ENCODE results near the gene SELENOV.
"Not testable (repeated sequence)": the region's sequence is repeated elsewhere in the genome, so short reads cannot be mapped to it uniquely, and the experiment has no call there.

SELENOV gene, protein sequence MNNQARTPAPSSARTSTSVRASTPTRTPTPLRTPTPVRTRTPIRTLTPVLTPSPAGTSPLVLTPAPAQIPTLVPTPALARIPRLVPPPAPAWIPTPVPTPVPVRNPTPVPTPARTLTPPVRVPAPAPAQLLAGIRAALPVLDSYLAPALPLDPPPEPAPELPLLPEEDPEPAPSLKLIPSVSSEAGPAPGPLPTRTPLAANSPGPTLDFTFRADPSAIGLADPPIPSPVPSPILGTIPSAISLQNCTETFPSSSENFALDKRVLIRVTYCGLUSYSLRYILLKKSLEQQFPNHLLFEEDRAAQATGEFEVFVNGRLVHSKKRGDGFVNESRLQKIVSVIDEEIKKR

DNA sequence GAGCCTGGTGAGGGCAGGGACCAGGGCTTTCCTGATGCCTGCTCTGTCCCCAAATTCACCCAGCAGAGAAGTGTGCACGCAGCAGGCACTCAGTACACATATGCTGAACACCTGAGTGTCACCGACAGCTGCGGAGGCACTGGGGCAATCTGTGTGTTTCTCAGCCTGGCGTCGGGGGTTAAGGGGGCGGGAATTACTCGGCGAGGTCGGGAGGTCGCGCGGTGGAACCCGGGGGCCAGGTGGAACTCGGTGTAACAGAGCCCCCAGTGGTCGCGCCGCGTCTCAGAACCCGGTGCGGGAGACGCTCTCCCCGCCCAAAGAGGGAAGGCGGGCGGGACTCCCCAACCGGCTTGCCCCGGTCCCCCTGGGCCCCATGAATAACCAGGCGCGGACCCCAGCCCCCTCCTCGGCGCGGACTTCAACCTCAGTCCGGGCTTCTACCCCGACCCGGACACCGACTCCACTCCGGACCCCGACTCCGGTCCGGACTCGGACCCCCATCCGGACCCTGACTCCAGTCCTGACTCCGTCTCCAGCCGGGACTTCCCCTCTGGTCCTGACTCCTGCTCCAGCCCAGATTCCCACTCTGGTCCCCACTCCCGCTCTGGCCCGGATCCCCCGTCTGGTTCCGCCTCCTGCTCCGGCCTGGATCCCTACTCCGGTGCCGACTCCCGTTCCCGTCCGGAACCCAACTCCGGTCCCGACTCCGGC is at the start of gene SELENOV:
SELENOV (plus strand) TSS at position 300 of the 711 bp plus-strand sequence; CDS start at position 374, 74 bp downstream.
- DNase-seq = peak; percentile 68

DNA sequence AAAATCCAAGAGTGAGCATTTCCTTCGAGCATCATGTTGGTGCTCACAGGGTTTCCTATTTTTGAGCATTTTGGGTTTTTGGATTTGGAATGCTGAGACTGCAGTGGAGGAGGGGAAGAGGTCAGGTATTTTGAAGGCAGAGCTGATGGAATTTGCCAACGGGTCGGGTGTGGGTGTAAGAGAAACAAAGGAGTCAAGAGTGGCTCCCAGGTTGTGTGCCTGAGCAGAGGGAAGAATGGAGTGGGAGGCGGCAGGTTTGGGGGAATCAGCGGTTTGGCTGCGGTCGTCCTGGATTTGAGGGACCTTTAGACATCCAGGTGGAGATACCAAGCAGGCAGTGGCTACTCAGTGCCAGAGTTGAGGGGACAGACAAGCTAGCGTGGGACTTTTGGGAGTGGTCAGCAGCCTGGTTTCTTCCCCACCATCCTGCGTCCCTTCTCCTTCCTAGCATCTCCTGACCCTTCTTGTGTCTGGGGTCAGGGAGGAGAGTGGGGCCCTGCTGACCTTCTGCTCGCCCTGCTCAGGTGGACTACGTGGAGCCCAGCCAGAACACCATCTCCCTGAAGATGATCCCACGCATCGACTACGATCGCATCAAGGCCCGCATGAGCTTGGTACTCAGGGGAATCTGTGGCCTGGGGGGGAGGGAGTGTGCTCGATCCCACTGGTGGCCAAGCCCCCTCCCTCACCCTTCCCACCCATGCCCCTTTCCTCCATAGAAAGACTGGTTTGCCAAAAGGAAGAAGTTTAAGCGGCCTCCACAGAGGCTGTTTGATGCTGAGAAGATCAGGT is 48.8 kb upstream of the SELENOV start:
- no peak for DNase-seq

DNA sequence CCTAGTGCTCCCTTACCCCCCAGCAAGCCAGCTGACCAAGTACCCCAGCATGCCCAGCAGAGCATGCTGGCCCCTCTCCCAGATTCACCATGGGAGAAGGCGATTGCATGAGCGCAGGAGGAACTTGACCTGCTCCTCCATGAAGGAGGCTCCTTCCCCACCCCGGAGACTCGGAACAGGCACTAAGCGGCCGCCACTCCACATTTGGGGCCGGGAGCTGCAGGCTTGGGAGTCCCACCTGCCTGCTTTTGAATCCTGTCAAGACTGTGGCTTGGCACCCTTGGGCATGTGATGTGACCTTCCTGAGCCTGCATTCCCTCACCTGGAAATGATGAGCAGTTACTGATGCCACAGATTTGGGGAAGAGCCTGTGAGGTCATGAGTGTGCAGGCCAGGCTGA is 47.0 kb upstream of the SELENOV start:
- no peak for DNase-seq

DNA sequence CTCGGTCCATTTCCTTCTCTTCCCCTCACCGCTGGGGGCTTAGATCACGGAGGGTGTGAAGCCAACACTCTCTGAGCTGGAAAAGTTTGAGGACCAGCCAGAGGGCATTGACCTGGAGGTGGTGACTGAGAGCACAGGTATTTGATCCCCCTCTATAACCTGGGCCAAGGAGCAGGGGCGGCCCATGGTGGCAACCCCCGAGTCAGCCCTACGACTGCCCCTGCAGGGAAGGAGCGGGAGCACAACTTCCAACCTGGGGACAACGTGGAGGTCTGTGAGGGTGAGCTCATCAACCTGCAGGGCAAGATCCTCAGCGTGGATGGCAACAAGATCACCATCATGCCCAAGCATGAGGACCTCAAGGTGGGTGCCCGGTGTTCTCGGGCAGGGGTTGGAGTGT is 45.9 kb upstream of the SELENOV start:
- no peak for DNase-seq

DNA sequence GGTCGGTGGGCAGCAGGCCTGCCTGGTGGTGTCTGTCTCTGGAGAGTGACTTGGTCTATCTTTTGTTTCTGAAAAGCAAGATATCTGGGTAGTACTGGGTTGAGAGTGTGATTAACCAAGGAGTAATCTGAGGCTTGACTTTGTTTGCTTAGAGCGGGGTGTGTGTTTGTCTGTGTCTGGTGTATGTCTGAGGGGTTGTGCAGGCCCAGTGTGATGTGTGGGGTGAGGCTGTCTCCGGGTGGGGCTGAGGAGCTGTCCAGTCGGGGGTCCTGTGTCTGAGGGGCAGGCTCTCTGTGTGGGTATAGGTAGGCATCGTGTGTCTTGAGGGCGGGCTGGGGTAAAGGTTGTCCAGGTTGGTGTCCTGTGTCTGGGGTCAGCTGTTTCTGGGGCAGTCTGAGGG is 45.4 kb upstream of the SELENOV start:
- DNase-seq = no peak

DNA sequence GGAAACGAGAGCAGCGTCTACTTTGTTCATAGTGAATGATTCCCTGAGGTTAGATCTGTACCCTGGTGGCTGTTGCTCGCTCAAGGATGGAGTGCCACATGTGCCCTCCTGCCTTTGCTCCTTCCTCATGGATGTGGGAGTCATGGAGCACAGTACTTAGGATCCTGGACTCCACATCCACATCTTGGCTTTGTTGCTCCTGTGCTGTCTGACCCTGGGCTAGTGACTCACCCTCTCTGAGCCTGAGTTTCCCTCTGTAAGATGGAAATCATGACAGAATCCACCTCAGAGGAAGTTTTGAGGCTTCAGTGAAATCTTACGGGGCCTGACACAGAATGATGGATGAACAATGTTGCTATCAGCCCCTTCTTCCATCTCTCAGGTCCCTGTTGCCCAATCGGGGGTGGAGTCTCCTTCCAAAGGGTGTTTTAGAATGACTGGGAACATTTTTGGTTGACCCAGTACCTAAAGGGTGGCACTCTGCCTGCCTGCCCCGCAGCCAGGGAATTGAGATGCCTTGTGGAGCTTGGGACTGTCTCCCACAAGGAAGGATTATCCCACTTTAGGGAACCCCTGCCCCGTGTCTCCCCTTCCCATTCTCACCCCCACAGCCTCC is 44.1 kb upstream of the SELENOV start:
- DNase-seq = no peak

DNA sequence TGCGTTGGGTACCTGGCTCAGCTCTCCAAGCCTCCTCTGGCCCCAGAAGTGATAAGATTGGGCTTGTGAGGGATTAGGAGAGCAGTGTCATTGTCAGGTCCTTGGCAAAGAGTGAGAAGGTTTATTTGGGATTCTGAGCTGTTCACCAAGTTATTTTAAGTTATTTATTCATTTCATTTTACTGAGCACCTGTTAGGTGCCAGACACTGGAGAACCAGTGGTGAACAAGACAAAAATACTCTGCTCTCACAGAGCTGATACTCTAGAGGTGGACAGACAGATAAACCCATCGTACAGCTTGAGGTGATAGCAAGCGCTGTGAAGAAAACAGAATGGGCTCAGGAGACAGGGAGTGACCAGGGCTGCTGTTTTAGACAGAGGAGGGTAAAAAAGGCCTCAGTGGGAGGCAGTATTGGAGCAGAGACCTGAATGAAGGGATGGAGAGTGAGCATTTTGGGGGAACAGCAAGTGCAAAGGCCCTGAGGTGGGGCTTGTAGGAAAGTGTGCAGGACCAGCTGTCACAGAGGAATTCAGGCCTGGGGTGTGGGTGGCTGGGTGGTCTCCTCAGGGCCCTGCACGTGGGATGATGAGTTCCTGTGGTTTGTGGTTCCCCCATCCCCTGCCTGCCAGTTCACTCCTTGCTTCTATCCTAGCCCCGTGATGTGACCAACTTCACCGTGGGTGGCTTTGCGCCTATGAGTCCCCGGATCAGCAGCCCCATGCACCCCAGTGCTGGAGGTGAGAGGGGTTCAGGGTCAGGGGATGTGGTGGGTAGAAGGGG is 43.0 kb upstream of the SELENOV start:
- DNase-seq = no peak

DNA sequence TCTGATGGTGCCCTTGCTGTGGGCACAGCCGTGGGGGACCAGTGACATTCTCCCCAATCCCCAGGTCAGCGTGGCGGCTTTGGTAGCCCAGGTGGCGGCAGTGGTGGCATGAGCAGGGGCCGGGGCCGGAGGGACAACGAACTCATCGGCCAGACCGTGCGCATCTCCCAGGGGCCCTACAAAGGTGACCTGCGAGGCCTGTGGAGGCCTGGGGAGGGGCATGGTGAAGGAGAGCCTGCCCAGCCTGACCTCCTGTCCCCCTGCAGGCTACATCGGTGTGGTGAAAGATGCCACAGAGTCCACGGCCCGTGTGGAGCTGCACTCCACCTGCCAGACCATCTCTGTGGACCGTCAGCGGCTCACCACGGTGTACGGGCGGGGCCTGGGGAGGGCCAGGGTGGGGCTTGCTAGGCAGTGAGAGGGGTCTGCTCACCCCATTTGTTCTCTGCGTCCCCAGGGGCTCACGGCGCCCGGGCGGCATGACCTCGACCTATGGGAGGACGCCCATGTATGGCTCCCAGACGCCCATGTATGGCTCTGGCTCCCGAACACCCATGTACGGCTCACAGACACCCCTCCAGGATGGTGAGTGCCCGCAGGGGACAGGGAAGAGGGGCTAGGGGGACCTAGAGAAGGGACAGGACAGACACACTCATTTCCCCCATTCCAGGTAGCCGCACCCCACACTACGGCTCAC is 42.0 kb upstream of the SELENOV start:
- no peak for DNase-seq

DNA sequence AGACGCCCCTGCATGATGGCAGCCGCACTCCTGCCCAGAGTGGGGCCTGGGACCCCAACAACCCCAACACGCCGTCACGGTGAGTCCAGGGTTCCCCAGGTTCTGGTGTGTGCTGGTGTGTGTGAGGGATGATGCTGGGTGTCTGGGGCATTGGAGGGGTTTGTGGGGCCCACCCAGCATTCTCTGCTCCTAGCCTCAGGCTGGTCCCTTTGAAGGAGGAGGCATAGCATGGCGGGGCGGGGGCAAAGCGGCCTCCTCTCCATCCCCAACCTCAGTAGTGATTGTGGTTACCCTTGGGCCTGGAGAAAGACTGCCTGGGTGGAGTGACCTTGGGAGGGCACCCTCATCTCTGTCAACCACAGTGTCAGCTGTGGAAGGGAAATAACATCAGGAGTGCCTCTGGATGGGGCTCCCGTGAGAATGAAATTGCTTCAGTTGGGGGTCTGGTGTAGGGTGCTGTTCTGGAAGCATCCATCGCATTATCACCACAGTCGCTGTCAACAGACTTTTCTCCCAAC is 41.4 kb upstream of the SELENOV start:
- no peak for DNase-seq

DNA sequence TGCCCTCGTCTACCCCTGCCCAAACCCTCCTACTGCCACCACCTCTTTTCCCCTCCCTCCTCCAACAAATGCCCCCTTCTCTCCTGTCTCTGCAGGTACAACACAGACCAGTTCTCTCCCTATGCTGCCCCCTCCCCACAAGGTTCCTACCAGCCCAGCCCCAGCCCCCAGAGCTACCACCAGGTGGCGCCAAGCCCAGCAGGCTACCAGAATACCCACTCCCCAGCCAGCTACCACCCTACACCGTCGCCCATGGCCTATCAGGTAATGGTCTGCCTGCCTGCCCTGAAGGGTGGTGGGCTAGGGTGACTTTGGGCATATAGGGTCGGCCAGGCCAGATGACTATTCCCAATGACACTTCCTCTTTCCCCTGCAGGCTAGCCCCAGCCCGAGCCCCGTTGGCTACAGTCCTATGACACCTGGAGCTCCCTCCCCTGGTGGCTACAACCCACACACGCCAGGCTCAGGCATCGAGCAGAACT is 40.8 kb upstream of the SELENOV start:
- peak; percentile 83 for DNase-seq

DNA sequence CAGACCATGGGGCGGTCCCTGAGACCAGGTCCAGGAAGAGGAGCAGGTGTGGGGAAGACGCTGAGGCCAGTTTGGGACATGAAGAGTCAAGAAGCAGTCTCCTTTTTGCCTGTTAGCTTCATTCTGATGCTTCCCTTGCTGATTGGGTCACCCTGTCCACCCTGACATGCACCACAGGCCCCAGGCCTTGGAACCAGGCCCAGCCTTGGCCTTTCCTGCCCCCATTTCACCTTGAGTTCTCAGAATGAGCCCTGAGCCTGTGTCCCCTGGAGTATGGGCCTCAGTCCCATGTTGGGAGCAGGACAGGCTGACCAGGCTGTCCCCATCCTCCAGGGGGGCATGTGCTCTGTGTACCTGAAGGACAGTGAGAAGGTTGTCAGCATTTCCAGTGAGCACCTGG is 39.2 kb upstream of the SELENOV start:
- no peak for DNase-seq

DNA sequence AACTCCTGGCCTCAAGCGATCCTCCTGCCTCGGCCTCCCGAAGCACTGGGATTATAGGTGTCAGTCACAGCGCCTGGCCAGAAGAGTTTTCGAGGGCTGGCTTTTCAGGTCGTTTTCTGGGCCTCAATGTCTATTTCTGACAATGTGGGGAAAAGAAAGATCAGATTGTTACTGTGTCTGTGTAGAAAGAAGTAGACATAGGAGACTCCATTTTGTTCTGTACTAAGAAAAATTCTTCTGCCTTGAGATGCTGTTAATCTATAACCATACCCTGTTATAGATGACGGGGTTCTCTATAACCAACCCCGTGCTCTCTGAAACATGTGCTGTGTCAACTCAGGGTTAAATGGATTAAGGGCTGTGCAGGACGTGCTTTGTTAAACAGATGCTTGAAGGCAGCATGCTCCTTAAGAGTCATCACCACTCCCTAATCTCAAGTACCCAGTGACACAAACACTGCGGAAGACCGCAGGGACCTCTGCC is 35.6 kb upstream of the SELENOV start:
- DNase-seq = not testable (repeated sequence)

DNA sequence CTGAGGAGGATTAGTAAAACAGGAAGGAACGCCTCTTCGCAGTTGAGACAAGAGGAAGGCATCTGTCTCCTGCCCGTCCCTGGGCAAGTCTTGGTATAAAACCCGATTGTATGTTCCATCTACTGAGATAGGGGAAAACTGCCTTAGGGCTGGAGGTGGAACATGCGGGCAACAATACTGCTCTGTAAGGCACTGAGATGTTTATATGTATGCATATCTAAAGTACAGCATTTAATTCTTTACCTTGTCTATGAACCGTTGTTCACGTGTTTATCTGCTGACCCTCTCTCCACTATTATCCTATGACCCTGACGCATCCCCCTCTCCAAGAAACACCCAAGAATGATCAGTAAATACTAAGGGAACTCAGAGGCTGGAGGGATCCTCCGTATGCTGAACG is 35.0 kb upstream of the SELENOV start:
- DNase-seq = no peak

DNA sequence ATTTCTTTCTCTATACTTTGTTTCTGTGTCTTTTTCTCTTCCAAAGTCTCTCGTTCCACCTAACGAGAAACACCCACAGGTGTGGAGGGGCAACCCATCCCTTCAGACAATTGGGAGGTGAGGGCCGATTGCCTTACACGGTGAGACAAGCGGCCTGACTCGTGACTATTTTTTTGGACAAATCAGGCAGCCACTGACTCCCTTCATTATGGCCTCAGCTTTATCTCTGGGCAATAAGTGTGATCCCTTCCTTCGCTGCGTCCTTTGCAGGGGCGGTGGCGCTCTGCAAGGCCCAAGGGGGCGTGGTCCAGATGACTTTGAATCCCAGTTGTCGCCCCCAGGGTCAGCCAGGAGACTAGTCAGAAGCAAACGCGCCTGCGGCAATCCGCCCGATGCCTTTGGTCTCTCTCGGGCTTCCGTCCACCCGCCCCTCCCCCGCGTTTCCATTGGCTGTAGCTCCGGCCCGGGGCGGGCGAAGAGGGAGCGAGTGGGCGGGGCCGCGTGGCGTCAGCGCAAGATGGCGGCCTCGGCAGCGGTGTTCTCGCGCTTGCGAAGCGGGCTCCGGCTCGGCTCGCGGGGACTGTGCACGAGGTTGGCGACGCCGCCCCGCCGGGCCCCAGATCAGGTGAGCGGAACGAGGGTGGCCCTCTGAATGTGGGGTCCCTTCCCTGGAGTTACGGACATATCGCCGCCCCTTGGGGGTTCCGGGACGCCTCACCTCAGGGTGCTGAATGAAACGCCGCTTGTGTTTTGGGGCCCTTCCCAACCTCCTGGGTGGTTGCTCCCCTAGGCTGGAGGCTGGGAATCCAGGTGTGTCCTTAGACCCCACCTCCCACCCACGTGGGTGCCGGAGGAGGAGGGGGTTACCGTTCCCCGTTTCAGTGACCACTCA is 34.4 kb upstream of the SELENOV start, which contains the start of gene TIMM50:
TIMM50 (plus strand) TSS at position 502 of the 892 bp plus-strand sequence; CDS start at position 518, 16 bp downstream.
- DNase-seq = peak; percentile 99

DNA sequence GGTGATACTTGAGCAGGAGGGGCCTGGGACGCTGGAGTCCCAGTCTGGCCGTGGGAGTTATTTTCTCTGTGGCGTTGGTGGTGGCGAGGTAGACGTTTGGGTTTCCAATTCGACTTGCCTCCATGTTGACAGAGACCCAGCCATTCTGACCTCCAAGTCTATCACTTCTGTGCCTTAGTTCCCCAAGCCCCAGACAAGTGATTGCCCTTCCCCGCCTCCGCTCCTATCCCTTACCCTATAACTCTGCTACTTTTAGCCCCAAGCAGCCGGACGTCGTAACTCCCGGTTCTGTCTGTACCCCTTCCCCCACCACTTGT is 33.8 kb upstream of the SELENOV start:
- DNase-seq = no peak

DNA sequence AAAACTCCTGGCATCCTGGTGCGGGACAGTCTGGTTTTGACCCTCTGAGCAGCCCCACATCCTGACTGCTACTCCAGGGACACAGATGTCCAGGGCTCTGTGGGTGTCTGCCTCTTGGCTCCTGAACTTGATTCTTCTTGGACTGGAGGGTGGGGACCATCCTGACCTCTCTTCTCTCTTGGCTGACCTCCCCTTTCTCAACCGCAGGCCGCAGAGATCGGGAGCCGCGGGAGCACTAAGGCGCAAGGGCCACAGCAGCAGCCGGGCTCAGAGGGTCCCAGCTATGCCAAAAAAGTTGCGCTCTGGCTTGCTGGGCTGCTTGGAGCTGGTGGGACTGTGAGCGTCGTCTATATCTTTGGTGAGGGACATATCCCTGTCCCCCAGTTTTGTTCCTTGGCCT is 33.3 kb upstream of the SELENOV start:
- DNase-seq = no peak

DNA sequence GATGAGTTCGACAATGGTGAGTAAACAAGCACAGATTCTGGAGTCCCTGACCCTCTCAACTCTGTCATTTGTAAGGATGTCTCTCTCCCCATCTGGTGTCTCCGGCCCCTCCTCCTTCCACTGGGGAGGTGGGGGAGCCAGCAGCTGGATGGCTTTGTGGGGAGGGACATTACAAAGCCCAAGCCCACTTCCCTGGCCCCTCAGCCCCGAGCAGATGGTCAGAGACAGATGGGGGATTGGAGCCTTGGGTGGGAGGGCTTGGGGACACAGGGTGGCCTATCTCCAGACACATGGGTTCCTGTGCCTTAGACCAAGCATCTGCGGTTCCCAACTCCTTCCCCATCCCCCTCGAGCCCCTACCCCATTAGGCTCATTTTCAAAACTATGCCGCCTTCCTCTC is 31.8 kb upstream of the SELENOV start:
- DNase-seq = peak; percentile 77

DNA sequence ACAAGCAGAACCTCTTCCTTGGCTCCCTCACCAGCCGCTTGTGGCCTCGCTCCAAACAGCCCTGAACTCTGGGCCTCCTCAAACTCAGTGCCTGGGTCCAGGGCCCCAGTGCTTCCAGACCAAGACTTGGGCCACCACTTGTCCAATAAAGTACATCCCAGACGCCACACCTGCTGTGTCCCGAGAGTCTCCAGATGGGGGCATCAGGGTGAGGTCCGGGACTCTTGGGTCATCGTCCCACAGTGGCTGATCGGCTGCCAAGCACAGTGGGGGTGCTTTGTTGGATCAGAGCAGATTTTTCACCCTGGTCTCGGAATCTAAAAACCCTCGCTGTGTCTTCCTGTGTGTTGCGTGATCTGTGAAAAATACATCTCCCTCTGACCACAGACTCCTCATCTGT is 25.2 kb upstream of the SELENOV start:
- DNase-seq = no peak

DNA sequence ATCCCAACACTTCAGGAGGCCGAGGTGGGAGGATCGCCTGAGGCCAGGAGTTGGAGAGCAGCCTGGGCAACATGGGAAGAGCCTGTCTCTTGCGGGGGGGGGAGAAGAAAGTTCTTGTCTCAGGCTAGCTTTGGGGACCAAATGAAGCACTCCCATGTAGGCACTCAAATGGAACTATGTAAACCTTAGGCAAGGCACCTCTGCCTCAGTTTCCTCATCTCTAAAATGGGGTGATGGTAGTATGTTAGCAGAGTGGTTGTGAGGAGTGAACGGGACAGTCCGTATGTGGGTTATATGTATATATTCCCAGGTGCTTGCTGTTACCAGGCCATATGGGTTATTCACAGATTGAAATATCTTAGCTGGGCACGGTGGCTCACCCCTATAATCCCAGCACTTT is 22.7 kb upstream of the SELENOV start:
- no peak for DNase-seq

DNA sequence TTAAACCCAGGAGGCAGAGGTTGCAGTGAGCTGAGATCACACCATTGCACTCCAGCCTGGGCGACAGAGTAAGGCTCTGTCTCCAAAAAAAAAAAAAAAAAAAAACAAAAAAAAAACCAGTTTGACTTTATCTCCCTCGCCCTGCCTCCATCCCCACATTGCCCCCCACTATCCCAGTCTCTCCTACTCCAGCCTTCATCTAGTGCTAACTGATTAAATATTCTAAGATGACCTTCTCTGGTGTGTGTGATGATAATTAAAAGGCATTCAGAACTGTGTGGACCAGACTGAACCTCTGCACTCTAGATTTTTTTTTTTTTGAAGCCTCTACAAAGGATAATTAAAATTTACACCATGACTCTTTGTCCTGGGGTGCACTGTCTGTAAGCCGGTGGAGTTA is 22.2 kb upstream of the SELENOV start:
- no peak for DNase-seq

Data from eye (tissue), 1 donor.